HG03565 (cell line): ENCODE data around the gene ITGA3.
"Not testable (repeated sequence)": the region's sequence is repeated elsewhere in the genome, so short reads cannot be mapped to it uniquely, and the experiment has no call there.

Experiments
- ATAC-seq: cut with Tn5 transposase; IDR thresholded peaks from one replicate; pipeline ENCODE4 v1.9.1; 2021; ENCODE audit warnings: mild to moderate bottlenecking, moderate library complexity; ENCODE audit not compliant: unreplicated experiment

Gene ITGA3

DNA sequence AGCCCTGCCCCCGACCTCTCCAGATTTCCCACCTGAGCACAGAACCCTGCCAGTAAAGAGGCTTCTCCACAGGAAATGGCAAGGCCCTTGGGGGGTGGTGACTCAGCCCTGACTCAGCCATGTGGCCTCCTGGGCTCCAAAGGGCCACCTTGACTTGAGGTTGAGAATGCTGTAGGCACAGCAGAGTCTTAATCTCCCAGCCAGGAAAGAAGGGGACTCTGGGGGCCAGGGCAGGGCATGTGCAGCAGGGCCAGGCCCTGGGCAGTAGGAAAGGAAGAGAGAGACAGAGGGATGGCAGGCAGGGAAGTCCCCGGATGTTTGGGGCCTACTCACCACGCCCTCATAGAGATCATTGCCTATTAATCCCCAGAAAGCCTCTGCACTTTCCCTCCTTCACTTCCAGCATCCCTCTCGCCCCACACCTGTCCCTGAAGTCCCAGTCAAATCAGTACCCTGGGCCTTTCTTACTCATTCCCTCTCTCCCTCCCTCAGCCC, 4.8 kb upstream of the ITGA3 start:
- no peak for ATAC-seq

DNA sequence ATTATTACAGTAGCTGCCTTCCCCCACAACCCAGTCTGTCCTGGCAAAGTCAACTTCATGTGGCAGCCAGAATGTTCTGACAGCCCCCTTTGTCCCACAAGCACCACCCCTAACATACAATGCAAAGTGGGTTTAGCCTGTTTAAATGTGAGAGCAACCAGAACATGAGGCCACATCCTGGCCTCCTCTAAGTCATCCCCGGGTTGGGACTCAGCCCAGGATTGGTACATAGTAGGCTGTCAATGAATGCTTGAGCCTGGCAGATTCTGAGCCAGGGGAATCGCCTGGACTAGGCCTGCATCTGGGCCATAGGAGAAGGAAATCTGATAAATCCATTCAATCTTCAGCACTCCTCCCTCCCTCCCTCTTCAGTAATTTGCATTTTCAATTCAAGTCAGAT, 4.3 kb upstream of the ITGA3 start:
- no peak for ATAC-seq

DNA sequence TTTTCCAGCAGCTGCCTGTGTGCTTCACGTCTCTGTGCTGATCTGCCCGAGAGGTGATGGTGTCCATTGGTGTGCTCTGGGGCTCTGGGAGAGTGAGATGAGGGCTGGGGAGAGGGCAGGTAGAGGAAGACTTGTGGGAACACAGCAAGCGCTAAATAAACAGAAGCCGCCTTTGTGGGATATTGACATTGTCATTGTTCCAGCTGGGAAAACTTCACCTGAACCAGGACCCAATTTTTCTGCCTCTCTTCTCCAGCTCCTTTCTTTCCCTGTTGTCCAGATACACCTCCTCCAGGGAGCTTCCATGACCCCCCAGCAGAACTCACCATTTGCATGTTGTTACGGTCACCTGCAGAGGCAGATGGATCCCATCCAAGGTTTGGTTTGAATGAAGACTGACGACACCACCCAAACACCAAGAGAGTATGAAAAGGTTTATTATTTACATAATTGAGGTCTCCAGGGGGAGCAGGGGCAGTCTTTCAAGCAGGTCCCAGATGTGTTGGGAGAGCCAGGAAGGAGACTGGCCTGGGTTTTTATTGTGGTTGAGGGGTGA, 3.6 kb upstream of the ITGA3 start:
- no peak for ATAC-seq

DNA sequence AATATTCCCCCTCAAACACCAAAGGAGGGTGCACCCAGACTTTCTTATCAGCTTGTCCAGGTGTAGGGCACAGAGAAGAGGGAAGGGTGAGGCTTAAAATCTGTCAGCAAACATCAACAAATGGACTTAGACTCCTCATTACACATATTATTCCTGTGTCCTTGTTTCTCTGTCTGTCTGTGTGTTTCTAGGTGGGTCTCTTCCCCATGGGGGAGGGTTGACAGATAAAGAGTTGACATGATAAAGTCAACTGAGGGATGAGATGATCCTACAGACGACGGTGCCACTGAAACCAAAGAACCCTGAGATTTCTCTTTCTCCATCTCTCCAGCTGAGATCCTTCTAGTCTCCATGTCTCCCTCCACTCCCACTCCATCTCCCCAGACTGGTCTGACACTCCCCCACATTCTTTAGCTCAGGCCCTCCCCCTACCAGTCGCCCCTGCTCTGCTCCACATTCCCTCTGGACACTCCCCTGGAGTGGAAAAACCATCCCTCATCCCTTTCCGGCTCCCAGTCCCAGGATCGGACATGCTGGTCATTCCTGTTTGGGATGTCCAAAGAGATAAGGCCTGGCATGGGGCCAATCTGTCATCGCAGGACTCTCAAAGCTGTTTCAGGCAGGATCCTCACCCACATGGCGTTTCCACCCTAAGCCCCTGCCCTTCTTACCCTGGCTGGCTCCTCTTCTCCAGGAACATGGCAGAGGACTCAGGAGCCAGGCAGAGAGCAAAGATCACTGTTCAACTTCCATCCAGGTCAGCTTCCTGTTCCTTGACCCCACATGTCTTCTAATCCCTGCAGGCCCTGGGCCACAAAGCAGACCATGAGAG, 2.9 kb upstream of the ITGA3 start:
- no peak for ATAC-seq

DNA sequence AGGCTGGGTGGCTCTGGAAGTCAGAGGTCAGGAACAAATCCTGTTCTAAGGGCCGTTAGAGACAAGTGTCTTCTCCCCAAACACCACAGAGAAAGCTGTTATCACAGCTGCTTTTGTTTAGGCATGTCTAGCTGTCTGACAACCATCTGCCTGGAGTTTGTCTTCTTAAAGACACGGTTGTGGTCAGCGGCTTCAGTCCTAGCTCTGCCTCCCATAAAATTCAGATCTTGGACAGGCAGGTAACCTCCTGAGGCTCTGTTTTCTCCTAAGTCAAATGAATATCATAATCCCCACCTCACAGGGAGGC, 2.3 kb upstream of the ITGA3 start:
- ATAC-seq = no peak

DNA sequence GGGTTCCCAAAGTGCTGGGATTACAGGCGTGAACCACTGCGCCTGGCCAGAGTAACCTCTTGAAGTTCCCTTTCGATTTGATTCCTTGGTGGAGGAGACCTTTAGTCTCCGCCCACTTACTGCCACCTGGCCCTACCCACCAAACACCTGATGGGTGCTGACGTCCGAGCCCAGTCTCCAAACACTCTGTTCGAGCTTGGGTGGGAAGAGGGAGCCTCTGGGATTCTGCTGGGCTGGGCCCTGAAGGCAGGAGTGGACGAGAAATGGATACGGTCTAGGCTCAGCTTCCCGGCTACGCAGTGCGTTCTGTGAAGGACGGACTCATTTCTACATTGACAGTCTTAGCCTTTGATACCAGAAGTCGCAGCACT, 870 bp upstream of the ITGA3 start:
- no peak for ATAC-seq

DNA sequence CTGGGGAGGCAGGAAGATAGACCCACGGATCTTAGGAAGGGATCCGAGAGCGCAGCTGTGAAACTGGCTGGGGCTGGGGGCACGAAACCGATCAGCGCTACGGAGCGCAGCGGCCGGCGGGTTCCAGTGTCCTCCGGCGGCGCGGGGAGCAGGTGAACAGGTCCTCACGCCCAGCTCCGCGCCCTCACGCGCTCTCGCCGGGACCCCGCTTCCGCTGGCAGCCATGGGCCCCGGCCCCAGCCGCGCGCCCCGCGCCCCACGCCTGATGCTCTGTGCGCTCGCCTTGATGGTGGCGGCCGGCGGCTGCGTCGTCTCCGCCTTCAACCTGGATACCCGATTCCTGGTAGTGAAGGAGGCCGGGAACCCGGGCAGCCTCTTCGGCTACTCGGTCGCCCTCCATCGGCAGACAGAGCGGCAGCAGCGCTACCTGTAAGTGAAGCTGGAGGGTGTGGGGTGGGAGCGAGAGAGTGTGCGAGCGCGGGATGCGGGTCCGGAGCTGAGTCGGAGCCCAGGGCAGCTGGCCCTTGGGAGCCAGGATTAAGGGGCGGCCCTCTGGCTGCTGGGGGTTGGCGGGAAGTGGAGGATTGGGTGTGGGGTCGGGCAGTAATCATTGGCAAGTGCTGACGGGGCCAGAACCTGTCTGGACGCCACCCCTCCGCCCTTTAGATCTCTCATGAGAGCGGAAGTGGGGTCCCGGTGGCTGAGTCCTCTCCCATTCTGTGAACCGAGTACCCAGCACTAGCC, 479 bp downstream of the ITGA3 start:
- ATAC-seq = peak; percentile 46

DNA sequence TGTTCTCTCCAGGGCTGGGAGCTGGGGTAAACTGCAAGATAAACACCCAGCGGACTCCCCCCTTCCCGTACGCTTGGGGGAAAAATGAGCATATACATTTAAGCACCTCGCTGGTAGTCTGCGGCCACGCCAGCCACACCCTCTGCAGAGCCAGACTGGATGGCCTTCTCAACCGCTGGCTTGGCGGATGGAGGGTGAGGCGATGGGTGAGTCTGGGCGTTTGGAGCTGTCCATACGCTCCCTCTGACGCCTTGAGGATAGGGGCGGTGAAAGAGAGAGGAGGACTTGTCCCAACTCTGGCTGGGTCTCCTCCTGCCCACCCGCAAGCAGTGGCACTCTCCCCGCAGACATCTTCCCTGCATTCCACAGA, 1.0 kb downstream of the ITGA3 start:
- ATAC-seq = no peak

DNA sequence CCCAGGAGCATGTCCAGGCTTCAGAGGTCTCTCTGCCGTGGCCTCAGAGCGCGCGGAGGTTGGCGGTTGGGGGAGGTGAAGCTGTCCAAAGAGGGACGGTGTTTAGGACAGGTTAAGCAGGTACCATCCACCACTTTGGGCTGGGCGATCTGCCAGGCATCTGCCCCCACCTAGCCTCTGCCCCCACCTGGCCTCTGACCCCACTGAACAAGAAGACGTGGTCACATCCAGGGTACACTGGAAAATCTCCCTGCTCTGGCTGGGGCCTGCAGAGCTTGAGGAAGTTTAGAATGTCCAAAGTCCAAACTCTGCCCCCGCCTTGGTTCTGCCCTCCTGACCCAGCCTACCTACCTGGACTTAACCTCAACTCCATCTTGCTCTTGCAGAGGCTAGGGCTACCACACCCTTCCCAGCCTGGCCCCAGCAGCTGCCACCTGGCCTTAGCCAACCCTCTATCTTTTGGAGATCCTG, 1.6 kb downstream of the ITGA3 start:
- ATAC-seq = no peak

DNA sequence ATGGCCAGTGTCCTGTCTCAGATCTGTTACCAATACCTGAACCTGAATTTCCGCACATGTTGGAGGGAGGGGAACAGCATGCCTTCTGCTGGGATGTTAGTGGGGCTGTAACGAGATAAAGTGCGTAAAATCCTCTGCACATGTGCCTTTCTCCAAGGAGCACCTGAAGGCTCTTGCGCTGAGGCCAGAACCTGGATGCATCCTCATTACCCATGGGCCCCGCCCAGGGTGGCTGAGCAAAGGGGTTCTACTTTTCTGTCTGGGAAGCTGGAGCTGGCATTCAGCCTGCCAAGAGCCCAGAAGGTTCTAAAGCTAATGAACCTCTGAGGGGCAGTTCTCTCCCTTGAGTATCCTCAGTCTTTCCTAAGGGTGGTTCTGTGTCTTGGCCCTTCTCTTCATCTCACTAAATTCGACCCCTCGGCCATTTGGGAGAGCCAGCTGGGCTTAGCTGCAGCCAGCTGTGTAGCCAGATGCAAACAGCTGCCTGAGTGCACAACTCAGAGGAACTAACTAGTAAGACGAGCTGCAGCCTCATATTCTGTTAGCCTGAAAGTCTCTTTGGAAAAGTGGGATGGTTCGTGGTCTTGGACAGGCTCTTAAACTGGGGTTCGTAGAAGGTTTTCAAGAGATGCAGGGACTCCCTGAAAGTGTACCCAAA, 2.5 kb downstream of the ITGA3 start:
- ATAC-seq = no peak

DNA sequence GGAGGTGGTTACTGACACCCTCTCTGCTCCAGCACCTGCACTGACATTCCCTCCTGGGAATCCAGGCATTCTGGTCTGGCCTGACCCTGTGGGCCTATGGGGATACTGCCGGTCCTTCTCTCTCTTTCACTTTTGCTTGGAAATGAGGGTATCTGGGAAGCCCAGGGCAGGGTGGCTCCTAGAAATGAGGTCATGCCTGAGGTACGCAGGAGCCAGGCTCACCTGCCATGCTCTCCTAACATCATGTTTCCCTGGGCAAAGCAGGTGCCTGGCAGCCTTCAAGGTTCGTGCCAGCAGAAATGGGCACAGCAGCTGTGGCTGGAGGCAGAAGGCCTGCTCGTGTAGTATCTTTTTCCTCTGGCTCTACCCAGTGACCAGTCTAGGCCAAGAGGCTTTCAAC, 3.3 kb downstream of the ITGA3 start:
- ATAC-seq = no peak

DNA sequence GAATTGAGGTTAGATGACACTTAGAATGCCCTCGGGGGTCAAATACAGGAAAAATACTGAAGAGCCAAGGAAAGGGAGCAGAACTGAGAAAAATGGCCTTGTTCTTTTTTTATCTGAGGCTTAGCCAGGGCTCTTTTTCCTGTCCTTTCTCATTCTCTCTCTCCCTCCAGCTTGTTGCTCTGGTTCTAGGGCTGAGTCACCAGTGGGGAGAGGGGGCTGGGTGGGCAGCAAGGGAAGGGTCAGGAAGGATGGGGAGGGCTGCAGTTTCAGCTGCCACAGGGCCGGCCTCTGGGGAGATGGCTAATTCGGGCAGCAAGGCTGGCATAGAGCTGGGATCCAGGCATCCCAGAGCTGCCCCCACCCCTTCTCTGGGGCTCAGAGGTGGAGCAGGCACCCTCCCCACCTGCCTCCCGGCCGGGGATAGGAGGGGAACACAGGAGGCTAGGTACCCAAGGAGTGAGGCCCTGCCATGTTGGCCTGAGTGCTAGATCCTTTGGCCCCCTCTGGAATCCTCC, 3.9 kb downstream of the ITGA3 start:
- no peak for ATAC-seq

DNA sequence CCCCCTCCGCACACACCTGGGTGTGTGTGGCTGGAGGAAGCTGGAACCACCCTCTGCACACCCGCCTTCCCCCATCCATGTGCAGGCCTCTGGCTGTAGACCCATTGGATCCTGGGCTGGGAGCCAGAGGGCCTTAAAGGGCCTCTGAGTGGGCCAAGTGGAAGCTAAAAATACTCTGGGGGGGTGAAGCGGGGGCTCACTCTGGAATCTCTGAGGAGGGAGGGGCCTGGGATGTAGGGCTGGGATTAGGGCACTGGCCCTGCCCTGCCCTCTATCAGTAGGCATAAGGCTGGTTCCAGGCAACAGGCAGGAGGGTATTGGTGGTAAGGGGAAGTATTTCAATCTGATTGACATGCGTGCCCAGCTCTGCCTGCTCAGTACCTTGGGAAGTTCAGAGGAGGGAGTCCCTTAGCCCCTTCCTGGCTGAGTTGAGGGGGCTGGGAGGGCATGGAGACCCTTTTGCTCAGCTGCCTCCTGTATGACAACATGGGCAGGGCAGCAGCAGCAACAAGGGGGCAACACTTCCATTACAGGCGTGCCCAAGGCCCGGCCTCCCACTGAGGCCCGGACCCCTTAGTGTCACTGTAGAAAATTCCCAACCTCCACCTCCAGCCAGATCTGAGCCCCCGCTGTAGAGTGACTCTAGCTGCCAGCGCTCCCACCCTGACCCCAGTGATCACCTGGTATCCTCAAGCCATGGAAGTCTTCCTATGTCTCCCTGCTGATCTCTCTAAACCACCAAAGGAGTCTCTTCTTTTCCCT, 5.2 kb downstream of the ITGA3 start:
- ATAC-seq = no peak

DNA sequence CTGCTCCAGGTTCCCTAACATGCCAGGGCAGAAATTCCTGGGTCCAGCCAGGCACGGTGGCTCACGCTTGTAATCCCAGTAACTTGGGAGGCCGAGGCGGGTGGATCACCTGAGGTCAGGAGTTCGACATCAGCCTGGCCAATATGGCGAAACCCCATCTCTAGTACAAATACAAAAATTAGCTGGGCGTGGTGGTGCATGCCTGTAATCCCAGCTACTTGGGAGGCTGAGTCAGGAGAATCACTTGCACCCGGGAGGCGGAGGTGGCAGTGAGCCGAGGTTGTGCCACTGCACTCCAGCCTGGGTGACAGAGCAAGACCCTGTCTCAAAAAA, 5.8 kb downstream of the ITGA3 start:
- not testable (repeated sequence) for ATAC-seq

DNA sequence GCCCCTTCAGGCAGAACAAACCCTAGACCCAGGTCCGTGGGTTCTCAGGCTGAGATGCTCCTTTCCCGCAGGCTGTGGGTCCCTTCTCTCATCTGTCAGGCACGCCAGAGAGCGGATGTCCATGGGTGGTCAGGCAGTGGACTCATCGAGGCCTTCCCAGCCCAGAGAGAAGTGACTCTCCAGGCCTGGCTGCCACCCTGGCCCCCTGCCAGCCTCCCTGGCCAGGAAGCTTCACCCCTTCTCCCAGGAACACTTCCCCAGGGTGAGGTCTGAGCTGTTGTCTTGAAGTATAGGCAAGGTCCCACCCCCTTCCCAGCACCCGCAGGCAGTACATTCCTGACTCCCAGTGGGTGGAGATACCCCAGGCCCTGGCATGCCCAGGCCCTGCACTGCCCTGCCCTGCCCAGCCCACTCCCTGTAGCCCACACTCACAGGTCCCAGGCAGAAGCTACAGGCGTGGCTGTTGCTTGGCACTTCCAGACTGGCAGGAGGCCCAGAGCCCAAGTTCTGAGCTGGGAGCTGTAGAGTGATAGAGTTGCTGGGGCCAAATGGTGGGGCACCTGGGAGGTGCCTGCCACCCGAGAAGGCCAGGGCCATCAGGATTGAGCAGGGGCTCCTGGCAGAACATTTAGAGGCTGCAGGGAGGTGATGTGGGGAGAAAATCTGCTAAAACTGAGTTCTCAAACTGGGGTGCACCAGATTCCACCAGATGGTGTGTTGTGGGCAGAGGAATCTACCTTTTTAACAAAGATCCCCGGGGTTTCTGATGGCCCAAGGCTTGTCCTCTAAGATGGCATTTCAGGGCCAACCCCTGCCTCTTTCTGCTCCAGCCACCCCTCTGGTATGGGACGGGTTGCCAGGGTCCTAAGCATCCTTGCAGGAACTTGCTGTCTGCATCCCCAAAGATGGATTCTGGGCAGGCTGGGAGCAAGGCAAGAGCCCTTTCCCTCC, 6.7 kb downstream of the ITGA3 start:
- ATAC-seq = no peak

DNA sequence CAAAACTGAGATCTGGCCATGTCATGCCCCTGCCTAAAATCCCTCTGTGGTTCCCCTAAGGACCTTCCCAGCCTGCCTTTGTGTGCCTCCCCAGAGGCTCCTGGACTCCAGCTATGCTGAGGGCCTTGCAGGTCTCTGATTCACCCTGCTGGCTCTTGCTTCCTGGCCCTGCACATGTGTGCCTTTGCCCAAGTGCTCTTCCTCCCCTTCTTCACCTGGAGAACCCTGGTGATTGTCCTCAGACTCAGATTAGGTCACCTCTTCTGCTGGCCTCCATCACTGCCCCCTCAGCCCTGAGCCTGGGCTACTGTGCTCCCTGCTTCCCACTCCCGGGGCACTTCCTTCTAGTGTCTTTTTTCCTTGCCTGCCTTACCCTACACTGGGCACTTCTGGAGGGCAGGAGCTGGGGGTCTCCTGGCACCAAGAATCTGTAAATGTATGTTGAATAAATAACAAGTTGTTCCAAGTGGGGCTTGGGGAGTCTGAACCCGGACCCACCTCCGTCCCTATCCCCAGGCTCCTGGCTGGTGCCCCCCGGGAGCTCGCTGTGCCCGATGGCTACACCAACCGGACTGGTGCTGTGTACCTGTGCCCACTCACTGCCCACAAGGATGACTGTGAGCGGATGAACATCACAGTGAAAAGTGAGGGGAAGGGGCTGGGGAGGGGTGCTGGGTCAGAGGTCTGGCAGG, 7.8 kb downstream of the ITGA3 start:
- ATAC-seq = no peak

DNA sequence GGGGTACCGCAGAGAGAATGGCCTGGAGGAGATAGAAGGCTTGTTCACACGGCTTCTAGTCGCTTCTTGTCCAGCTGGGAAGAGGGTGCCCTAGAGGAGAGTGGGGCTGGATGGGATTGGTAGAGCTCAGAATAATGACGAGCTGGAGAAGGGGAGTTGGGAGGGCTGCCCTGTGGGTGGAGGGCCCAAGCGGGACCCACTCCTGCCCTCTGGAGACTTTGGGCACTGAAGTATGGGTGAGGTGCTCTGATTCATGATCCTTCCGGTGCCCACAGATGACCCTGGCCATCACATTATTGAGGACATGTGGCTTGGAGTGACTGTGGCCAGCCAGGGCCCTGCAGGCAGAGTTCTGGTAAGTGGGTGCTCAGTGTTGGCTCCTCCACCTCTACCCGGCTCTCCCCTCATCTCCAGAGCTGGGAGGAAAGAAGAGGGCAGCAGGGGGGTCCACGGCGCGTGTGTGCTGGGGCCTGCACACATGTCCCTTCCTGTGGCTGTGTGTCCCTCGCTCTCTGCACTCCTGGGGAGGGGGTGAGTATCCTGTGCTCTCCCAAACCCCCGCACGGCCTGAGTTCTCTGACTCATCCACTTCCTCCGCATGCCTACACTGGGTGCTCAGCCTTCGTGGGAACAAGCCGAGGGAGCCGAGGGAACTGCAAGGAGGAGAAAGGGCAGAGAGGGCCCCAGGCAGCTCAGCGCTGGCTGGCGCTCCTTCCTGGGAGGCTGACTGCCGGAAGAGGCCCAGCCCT, 8.5 kb downstream of the ITGA3 start:
- no peak for ATAC-seq

DNA sequence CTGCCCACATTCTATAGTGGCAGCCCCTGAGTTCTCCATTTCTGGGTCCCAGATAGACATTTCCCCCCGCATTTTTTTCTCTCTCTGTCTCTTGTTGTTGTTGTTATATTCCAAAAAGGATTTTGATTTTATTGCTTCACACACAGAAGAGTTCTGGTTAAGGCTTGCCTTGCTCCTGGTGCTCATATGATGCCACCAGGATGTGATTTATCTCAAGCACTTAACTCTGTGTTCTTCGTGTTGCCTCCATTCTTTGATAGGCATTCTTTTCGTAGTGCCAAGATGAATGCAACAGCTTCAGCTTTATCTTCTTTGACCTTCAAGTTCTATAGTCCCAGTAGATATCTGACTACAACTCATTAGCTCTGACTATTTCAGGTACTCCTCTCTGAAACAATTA, 9.1 kb downstream of the ITGA3 start:
- no peak for ATAC-seq
